Mammary epithelial cell (primary cell): ENCODE data around the gene PIK3R1.

Experiments
- CTCF ChIP-seq, 2 donors: IDR thresholded peaks in 1 of 2; conservative IDR thresholded peaks in 1 of 2; 2 replicates each; pipeline ENCODE4 v1.5.1; 2011 to 2012; ENCODE audit warnings: inconsistent platforms in 2 of 2, low read length in 2 of 2, mild to moderate bottlenecking in 2 of 2, control low read depth in 1 of 2, low read depth in 1 of 2; ENCODE audit not compliant: insufficient read depth in 1 of 2; ENCODE audit errors: extremely low read depth in 1 of 2
- EZH2 ChIP-seq: IDR thresholded peaks from 2 replicates; pipeline ENCODE4 v1.6.1; 2012; ENCODE audit warnings: low read length, inconsistent platforms, borderline replicate concordance

- TF ChIP-seq CTCF (conservative IDR thresholded peaks at IDR 0.05 in 1 of 2, IDR thresholded peaks at IDR 0.05 in 1 of 2; ENCODE audit: extremely low read depth in 1 of 2, insufficient read depth in 1 of 2, low read depth in 1 of 2, low read length in 2 of 2) (no peak), EZH2 (no peak)
Observed at GRCh38 chr5:68169903-68170302, 45.7 kb upstream of the PIK3R1 start.
